Measurements from ENCODE around the gene OTX2.

Gene OTX2

DNA sequence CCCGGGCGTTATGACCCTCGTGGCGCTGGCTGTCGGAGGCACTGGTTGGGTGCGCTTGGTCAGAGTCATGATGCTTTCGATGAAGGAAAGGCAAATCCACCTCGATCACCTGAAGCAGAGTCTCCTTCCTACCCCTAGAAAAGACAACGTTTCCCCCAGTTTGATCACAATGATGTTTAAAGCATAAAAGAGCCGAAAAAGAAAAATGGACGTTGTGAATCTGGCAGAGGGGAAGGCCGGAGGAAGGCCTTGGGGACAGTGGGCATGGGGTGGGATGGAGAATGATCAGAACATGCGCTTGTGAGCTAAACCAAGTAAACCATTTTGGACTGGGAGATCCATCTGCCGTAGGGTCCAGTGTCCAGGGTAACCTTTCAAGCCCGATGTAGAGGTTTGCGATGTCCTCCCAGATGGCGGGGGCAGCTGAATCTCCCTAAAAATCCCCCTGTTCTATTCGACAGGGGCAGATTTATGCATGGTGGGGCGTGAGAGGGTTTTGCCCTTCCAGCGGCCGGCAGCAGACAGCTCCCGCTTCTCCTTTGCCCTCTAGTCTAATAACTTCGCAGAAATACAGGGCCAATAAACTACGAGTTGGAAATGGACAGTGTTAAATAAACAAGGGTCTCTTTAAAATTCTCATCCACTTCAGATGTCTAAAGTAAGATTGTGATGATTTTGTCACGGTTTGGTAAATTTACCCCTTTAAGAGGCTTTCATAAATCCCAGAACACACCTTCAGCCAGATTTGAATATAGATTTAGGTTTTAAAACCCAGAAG is 2.3 kb upstream of the OTX2 start:
- DNase-seq (ENCODE audit: low spot score): no peak

GRCh38 chr14:56811593-56812363 is 1.5 kb upstream of the OTX2 start:
- DNase-seq (ENCODE audit: low spot score): no peak

- no peak for DNase-seq (ENCODE audit: low spot score)
Measured at GRCh38 chr14:56810836-56811592, 735 bp upstream of the OTX2 start.

DNA sequence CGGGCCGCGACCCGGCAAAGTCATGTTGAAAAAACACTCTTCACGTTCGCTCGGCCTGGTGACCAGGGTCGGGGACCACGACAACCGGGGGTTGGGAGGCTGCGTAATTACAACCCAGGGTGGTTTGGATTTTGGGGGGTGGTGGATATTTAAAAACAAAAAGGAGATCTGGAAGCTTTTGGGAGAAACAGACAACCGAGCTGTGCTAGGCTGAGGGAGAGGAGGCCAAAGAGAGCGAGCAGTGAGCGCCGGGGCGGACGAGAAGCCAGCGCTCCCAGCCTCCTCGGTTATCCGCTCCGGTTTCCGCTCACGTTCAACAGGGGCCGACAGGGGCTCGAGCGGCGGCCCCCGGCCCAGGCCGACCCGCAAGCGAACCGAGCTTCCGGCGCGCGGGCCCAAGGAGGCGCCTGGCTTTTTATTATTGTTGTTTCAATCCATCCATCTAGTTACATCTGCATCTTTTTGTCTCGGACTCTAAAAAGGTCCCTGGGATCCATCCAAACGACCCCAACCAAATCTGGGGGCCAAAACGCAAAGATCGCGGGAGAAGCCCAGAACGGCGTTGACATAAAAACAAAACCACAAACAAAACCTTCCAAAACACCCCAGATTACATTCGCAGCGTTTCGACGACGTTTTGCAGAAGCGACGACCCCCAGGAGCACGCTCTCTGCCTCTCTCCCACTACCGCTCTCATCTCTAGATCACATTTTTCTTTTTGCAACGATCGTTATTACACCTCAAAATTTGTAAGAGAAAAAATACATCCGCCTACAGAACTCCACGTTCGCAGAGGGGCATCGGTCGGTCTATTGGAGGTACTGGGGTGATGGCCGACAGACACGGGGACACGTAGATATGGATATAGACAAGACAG is 771 bp downstream of the OTX2 start:
- no peak for DNase-seq (ENCODE audit: low spot score)

DNA sequence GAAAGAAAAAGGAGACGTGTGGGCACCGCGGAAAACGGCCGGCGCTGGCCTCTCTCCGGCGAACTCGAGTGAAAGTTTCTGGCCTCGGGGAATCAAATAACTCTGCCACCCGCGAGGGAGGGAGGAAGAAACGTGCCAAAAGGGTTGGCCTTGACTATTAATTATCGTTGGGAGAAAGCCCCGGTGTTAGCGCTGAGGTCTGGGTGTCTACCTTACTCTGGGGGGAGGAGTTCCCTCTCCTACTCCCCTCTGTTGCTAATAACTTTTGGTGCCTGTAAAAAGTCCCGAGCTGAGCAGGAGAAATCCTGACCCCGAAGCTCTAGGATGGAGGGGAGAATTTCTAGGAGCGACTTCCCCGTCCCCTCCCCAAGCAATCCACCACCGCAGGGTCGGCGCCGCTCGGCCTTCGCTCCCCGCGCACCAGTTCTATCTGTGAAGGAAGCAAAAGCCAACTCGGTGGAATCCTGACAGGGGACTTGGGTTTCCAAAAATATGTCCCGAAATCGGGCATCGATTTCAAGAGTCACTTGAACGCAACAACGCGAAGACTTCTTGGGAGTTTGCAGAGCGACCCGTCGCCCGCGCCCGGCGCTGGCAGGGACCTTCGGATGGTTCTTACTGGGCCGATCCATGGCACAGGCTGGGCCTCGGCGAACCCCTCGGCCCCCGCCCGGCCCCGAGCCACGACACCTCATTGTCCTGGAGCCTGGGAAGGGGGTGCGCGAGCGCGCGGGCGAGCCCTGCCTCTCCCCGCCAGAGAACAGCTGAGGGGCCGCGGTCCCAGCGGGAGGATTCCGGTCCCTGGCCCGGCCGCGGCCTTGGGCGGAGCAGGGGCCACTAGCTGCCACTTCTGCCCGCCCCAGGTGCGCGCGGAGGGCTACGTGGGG is 1.7 kb downstream of the OTX2 start:
- DNase-seq (ENCODE audit: low spot score): no peak

- DNase-seq (ENCODE audit: low spot score): no peak
Measured at GRCh38 chr14:56808110-56808382, 2.2 kb downstream of the OTX2 start.

DNA sequence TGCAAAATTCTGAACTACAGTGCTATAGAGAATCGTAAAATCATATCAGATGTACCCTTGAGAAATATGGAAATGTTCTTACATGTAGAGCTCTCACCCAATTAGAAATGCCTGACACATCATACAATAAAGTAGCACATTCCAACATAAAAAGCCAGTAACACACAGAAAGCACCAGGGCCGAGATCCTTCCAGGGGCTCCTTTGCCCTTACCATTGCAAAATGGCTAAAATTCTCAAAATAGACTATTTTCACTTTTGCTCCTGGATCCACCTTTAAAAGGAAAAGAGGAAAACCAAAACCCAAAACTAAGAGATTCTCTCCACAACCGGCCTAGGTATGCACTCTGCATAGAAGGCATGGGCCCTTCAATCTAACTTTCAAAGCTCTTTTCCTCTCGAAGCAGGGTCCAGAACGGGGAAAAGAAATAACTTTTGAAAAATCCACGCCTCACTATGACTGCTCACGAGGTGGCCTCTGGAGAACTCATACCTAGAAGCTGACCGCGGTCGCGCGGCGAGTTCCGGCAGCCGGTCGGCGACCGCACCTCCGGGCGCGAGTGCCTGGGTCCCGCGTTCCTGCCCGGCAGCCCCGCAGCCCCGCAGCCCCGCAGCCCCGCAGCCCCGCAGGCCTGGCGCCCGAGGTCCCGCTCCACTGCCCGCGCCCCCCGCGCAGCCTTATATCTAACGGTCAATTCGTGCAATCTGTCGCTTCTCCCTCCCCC is 2.7 kb downstream of the OTX2 start:
- no peak for DNase-seq (ENCODE audit: low spot score)

GRCh38 chr14:56806760-56807159 is 3.5 kb downstream of the OTX2 start:
- DNase-seq (ENCODE audit: low spot score): no peak

GRCh38 chr14:56805992-56806727 is 4.1 kb downstream of the OTX2 start:
- no peak for DNase-seq (ENCODE audit: low spot score)

GRCh38 chr14:56805201-56805991 is 4.9 kb downstream of the OTX2 start:
- DNase-seq (ENCODE audit: low spot score): no peak

DNA sequence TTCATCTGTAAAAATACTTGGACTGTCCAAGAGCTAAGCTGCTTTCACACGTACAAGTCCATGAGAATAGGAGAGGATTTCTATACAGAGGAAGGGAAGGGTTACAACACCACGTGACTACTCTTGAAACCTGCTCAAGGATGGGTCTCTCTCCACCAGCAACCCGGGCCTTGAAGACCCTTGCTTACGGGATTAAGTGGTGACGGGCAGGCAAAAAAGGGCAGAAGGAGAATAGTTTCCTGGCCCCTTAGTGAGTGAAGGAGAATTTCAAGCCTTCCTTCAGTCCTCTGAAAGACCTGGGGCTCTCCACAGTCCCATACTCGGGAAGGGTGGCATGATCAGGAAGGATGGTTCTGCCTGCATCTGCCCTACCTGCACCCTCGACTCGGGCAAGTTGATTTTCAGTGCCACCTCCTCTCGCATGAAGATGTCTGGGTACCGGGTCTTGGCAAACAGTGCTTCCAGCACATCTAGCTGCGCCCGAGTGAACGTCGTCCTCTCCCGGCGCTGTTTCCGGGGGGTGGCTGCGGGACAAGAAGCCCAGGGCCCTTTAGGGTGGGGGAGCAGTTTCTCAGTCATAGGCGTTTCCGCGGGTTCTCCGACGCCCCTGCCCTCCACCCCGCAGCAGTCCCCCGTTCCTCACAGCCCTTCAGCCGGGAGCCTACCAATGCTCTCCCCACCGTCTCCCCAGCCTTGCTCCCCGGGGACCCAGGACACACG is 6.3 kb downstream of the OTX2 start:
- DNase-seq (ENCODE audit: low spot score): no peak

DNA sequence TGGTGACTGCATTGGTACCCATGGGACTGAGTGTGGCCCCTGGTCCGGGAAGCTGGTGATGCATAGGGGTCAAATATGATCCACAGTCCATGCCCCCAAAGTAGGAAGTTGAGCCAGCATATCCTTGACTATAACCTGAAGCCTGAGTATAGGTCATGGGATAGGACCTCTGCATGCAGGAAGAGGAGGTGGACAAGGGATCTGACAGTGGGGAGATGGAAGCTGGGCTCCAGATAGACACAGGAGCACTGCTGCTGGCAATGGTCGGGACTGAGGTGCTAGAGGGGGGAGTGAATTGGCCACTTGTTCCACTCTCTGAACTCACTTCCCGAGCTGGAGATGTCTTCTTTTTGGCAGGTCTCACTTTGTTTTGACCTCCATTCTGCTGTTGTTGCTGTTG is 8.4 kb downstream of the OTX2 start:
- DNase-seq (ENCODE audit: low spot score): no peak

DNA sequence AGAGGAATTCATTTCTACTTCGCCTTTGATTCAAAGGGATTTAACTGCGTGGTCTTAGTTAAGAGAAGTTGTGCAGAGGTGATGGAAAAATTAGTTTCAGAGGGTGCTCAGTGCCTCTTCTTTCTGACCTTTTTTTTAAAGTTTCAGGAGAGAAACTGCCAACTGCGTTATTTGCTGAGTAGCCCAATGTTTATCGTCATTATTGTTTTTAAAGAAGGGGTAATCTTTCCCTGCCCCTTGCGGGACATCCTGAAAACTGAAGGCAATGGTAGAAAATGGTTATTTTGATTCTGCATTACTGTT is 11.0 kb downstream of the OTX2 start:
- no peak for DNase-seq (ENCODE audit: low spot score)

DNA sequence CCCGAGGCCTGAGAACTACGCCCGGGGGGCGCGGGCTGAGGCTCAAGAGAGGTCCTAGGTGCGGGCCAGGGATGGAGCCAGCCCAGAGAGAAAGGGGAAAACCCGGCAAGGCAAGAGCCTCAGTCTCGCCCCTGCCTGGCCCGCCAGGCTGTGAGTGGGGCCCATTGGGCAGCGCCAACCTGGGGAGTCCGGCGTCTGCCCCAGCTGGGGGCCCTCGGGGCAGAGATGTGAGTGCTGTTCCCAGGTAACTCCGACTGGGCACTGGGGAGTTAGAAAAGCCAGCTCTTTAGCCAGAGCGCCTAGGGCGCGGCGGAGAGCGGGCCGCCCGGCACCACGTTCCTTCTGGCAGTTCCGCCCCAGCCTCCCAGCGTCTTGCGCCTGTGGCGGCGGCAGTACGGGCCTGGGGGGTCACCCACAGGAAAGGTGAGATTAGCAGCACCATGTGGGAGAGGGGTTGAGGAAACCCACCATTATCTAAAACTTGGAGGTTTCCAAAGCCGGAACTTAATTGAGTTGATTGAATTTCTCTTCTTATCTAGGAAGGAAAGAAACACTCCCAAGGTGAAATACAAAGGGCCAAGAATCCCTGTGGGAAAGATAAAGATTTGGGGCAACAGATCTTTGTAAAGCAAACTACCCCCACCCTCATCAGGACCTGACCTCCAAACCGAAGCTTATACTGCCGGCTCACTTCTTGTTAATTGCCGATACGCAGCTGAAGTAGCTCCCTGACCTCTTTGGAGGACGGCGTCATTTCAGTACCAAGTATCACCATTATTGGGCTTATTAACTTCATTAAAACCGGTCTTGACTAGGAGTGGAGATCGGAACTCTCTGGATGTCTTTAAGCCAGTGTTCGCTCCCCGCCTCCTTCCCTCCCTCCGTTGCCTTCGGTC is 11.6 kb downstream of the OTX2 start:
- DNase-seq (ENCODE audit: low spot score): no peak

GRCh38 chr14:56797569-56798446 is 12.5 kb downstream of the OTX2 start:
- no peak for DNase-seq (ENCODE audit: low spot score)

- no peak for DNase-seq (ENCODE audit: low spot score)
Measured at GRCh38 chr14:56797003-56797568, 13.2 kb downstream of the OTX2 start.
